GM23248 (cell line): ENCODE measurements around the gene GRIK3. TPM values are rescaled to one million over a fixed set of nuclear protein-coding genes. Genes with fewer than 3 reads are reported as not detected.

ENCODE experiments used
- DNase-seq: peaks from one replicate; pipeline ENCODE4 v3.0.0-alpha.2; 2015
- H2AFZ ChIP-seq: fragments of 200-600 bp; sonication (generic); 2 replicates; pipeline ENCODE4 v1.6.1; 2016; ENCODE audit warnings: antibody characterized with exemption
- H3F3A ChIP-seq: fragments of 200-600 bp; sonication (generic); 2 replicates; pipeline ENCODE4 v1.6.1; 2016; ENCODE audit warnings: mild to moderate bottlenecking, antibody characterized with exemption, mixed run types; ENCODE audit not compliant: insufficient read depth
- H3K27ac ChIP-seq: fragments of 200-600 bp; sonication (generic); 2 replicates; pipeline ENCODE4 v1.5.1; 2016; ENCODE audit warnings: mild to moderate bottlenecking
- H3K27me3 ChIP-seq: fragments of 200-600 bp; sonication (generic); replicated peaks from 2 replicates; pipeline ENCODE4 v1.6.1; 2016; ENCODE audit warnings: mild to moderate bottlenecking; ENCODE audit not compliant: insufficient read depth
- H3K36me3 ChIP-seq: fragments of 200-600 bp; sonication (generic); 2 replicates; pipeline ENCODE4 v1.6.1; 2016; ENCODE audit warnings: low read depth, mild to moderate bottlenecking
- H3K4me1 ChIP-seq: fragments of 200-600 bp; sonication (generic); 2 replicates; pipeline ENCODE4 v1.6.1; 2016; ENCODE audit warnings: mild to moderate bottlenecking; ENCODE audit not compliant: insufficient read depth
- H3K4me2 ChIP-seq: fragments of 200-600 bp; sonication (generic); one replicate; pipeline ENCODE4 v1.6.1; 2016; ENCODE audit warnings: mild to moderate bottlenecking; ENCODE audit not compliant: unreplicated experiment
- H3K4me3 ChIP-seq: fragments of 200-600 bp; sonication (generic); 2 replicates; pipeline ENCODE4 v1.5.1; 2016; ENCODE audit warnings: mild to moderate bottlenecking
- H3K79me2 ChIP-seq: fragments of 200-600 bp; sonication (generic); 2 replicates; pipeline ENCODE4 v1.6.1; 2016; ENCODE audit warnings: mild to moderate bottlenecking; ENCODE audit not compliant: insufficient read depth
- H3K9ac ChIP-seq: fragments of 200-600 bp; sonication (generic); 2 replicates; pipeline ENCODE4 v1.6.1; 2016; ENCODE audit warnings: mild to moderate bottlenecking
- H3K9me2 ChIP-seq: fragments of 200-600 bp; sonication (generic); 2 replicates; pipeline ENCODE4 v1.6.1; 2016; ENCODE audit warnings: mixed run types, mild to moderate bottlenecking, moderate library complexity; ENCODE audit not compliant: insufficient read depth
- H3K9me3 ChIP-seq: fragments of 200-600 bp; sonication (generic); one replicate; pipeline ENCODE4 v1.6.1; 2017; ENCODE audit warnings: low read depth
- H4K20me1 ChIP-seq: fragments of 200-600 bp; sonication (generic); 2 replicates; pipeline ENCODE4 v1.6.0; 2016; ENCODE audit not compliant: insufficient read depth
- EZH2 ChIP-seq: fragments of 200-600 bp; sonication (generic); IDR thresholded peaks from 2 replicates; pipeline ENCODE4 v1.6.1; 2018; ENCODE audit warnings: antibody characterized with exemption, mild to moderate bottlenecking; ENCODE audit not compliant: insufficient read depth, poor library complexity, severe bottlenecking
- EZH2phosphoT487 ChIP-seq: fragments of 200-600 bp; sonication (generic); IDR thresholded peaks from 2 replicates; pipeline ENCODE4 v1.6.1; 2018; ENCODE audit warnings: antibody characterized with exemption, moderate library complexity, mild to moderate bottlenecking, low read depth; ENCODE audit not compliant: insufficient read depth
- WGBS, 2 experiments: methylation state at CpG; one replicate each; pipeline ENCODE4 v1.1.6; 2015 to 2017; ENCODE audit warnings: low lambda C conversion rate in 2 of 2, low coverage in 1 of 2; ENCODE audit errors: missing lambda C conversion rate in 2 of 2; 5-methylcytosine and 5-hydroxymethylcytosine counted together
- in situ Hi-C: fragments of 300-500 bp; cut with MboI; formaldehyde crosslinking; loops from 2 replicates; pipeline ENCODE4 v1.15.0; 2020
- polyA plus RNA-seq: library from polyadenylated mRNA; unstranded; fragments of >200 nt; fragmentation: Nextera tagmentation; extraction: Ambion mirVana; gene quantifications from 2 replicates; pipeline ENCODE4 v1.2.1, GENCODE V29; 2016
- total RNA-seq: library from RNA; depleted of rRNA; stranded (reverse); fragments of >200 nt; shearing (Covaris generic); gene quantifications from 2 replicates; pipeline ENCODE4 v1.2.3, GENCODE V29; 2014

The GRIK3 gene
- total and polyA plus RNA-seq, 2 experiments from 2014 or later: not detected

- Histone ChIP-seq H3K27ac (no peak overlapping the region), H2AFZ (no peak overlapping the region), H3K27me3 (no peaks in the 10 kb centered on the region), H3K9me3 (no peaks in the 10 kb centered on the region), H4K20me1 (no peaks in the 10 kb centered on the region), H3K36me3 (no peaks in the 10 kb centered on the region), H3K4me1 (no peaks in the 10 kb centered on the region), H3K79me2 (no peaks in the 10 kb centered on the region), H3F3A (no peaks in the 10 kb centered on the region), H3K4me3 (no peak overlapping the region), H3K4me2 (no peak overlapping the region), H3K9ac (no peak overlapping the region), H3K9me2 (no peaks in the 10 kb centered on the region)
- DNase-seq: no peak
- 14 to 17% methylated on average over 5 of the region's 5 CpGs for WGBS, 2 experiments
- no peak for TF ChIP-seq EZH2
- in situ Hi-C loops: no loop called here
Observed at GRCh38 chr1:36765785-36766300, 268.5 kb downstream of the GRIK3 start.

- H3F3A ChIP-seq: no peaks in the 10 kb centered on the region
- TF ChIP-seq EZH2phosphoT487 (no peak), EZH2 (no peak)
- H4K20me1 ChIP-seq: no peaks in the 10 kb centered on the region
- DNase-seq: no peak
- no peak overlapping the region for H3K4me3 ChIP-seq
- no peaks in the 10 kb centered on the region for H3K36me3 ChIP-seq
- H3K4me1 ChIP-seq: no peaks in the 10 kb centered on the region
- H3K9me3 ChIP-seq: no peaks in the 10 kb centered on the region
- no peak overlapping the region for H3K9ac ChIP-seq
- no peaks in the 10 kb centered on the region for H3K9me2 ChIP-seq
- H2AFZ ChIP-seq: no peak overlapping the region
- H3K79me2 ChIP-seq: no peaks in the 10 kb centered on the region
- no peaks in the 10 kb centered on the region for H3K27me3 ChIP-seq
- in situ Hi-C loops: no loop called here
- no peak overlapping the region for H3K4me2 ChIP-seq
- H3K27ac ChIP-seq: no peak overlapping the region
- 0 to 5% methylated on average over 2 of the region's 2 CpGs for WGBS, 2 experiments
Observed at GRCh38 chr1:36764798-36765197, 269.5 kb downstream of the GRIK3 start.

GRCh38 chr1:36763771-36764170, 270.5 kb downstream of the GRIK3 start:
- Histone ChIP-seq H3K27ac (no peak overlapping the region), H3K9ac (no peak overlapping the region), H2AFZ (no peak overlapping the region), H3K27me3 (no peaks in the 10 kb centered on the region), H4K20me1 (no peaks in the 10 kb centered on the region), H3K79me2 (no peaks in the 10 kb centered on the region), H3K4me3 (no peak overlapping the region), H3K4me2 (no peak overlapping the region), H3F3A (no peaks in the 10 kb centered on the region), H3K4me1 (no peaks in the 10 kb centered on the region), H3K36me3 (no peaks in the 10 kb centered on the region), H3K9me2 (no peaks in the 10 kb centered on the region), H3K9me3 (no peaks in the 10 kb centered on the region)
- in situ Hi-C loops: no loop called here
- DNase-seq: no peak
- WGBS, 2 experiments: 70% methylated on average over 10 of the region's 10 CpGs
- TF ChIP-seq EZH2phosphoT487: no peak
- no peak for TF ChIP-seq EZH2

DNA sequence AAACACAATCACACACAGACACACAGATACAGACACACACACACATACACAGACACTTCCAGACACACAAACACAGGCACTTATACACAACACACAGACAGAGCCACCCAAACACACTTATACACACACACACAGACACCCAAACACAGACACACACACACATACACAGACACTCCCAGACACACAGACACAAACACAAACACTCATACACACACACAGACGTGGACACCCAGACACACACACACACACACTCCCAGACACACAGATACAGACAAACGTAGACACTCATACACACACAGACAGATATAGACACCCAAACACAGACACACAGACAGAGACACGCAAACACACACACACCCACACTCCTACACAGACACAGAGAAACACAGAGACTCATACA, 272.1 kb downstream of the GRIK3 start:
- H3K4me3 ChIP-seq: no peak overlapping the region
- TF ChIP-seq EZH2phosphoT487: no peak
- TF ChIP-seq EZH2: no peak

DNA sequence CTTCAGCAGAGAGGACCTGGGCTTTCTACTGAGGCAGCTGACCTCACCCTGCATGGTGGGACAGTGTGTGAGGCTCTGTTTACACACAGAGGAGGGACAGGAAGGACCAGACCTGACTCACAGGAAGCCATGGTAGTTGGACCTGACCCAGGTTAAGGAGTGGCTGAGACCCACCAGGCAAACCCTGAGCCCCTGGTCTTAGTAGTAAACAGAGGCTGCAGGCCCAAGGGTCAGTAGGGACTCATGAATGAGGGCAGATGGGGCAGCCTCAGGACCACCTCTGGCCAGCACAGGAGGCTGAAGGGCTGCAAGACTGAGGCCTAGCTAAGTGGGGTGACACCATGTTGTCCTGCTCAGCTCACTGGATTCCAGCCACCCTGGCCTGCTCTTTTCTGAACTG, 273.2 kb downstream of the GRIK3 start:
- H3K9me3 ChIP-seq: no peaks in the 10 kb centered on the region
- H3K4me3 ChIP-seq: no peak overlapping the region
- H3K79me2 ChIP-seq: no peaks in the 10 kb centered on the region
- H3K36me3 ChIP-seq: no peaks in the 10 kb centered on the region
- no peaks in the 10 kb centered on the region for H4K20me1 ChIP-seq
- no peaks in the 10 kb centered on the region for H3K9me2 ChIP-seq
- H3K27me3 ChIP-seq: no peaks in the 10 kb centered on the region
- no peak overlapping the region for H3K27ac ChIP-seq
- in situ Hi-C loops: no loop called here
- H3K9ac ChIP-seq: no peak overlapping the region
- no peaks in the 10 kb centered on the region for H3K4me1 ChIP-seq
- no peak for DNase-seq
- H3K4me2 ChIP-seq: no peak overlapping the region
- no peak overlapping the region for H2AFZ ChIP-seq
- no peak for TF ChIP-seq EZH2
- H3F3A ChIP-seq: no peaks in the 10 kb centered on the region

More for the DNA sequence above, 272.1 kb downstream of the GRIK3 start:
- no peaks in the 10 kb centered on the region for H4K20me1 ChIP-seq
- in situ Hi-C loops: no loop called here
- H3K9ac ChIP-seq: no peak overlapping the region
- no peaks in the 10 kb centered on the region for H3F3A ChIP-seq
- no peak overlapping the region for H2AFZ ChIP-seq
- no peak for DNase-seq
- H3K27me3 ChIP-seq: no peaks in the 10 kb centered on the region
- H3K9me2 ChIP-seq: no peaks in the 10 kb centered on the region
- WGBS, 2 experiments: 22 to 26% methylated on average over 3 of the region's 3 CpGs
- no peaks in the 10 kb centered on the region for H3K79me2 ChIP-seq
- H3K9me3 ChIP-seq: no peaks in the 10 kb centered on the region
- H3K4me1 ChIP-seq: no peaks in the 10 kb centered on the region
- H3K4me2 ChIP-seq: no peak overlapping the region
- no peaks in the 10 kb centered on the region for H3K36me3 ChIP-seq
- no peak overlapping the region for H3K27ac ChIP-seq
